SU-DHL-6 (cell line): ENCODE measurements around the gene DHX15.

Experiments
- EZH2phosphoT487 ChIP-seq: fragments of 200-600 bp; sonication (generic), shearing (Covaris generic); conservative IDR thresholded peaks from 2 replicates; pipeline ENCODE4 v1.6.1; 2018; ENCODE audit warnings: mild to moderate bottlenecking, antibody characterized with exemption, low read length, moderate library complexity, mixed read lengths
- TF ChIP-seq, protein P1 (sequence below): fragments of 200-600 bp; sonication (generic); IDR thresholded peaks from one replicate; pipeline ENCODE4 v1.5.1; 2017; ENCODE audit warnings: antibody characterized with exemption, mild to moderate bottlenecking, low read length, moderate library complexity; ENCODE audit not compliant: insufficient read depth, poor library complexity, severe bottlenecking

DNA sequence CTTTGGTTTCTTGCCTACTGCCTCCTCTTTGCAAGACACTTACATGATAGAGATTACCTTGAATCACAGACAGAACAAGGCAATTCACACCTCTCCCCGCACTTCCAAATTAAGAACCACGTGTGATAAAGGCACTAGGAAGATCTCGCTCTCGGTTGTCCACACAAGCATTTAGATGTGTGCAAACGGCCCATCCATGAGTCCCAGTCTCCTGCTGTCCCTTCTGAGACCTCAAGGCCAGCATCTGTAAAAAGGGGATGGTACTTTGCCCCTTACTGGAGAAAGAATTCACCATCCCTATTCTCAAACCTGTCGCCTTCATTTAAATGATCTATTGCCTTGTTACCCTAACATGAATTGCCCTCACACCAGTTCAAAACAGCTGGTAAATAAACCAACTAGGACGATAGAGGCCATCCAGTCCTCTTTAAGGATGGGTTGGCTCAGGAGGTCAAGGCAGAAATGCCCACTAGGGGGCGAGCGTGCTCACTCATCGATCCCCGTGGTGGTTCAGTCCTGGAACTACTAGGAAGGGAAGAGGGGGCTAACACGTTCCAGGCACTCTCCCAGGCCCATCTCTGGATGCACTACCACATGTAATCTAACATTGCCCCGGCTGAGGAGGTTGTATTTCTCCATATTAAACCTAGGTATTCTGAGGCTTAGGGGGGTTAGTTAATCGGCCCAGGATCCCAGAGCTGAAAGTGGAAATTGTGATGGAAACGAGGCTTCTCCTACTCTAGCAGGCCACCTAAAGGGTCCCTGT, 95.8 kb downstream of the DHX15 start:
- TF ChIP-seq, protein P1, sequence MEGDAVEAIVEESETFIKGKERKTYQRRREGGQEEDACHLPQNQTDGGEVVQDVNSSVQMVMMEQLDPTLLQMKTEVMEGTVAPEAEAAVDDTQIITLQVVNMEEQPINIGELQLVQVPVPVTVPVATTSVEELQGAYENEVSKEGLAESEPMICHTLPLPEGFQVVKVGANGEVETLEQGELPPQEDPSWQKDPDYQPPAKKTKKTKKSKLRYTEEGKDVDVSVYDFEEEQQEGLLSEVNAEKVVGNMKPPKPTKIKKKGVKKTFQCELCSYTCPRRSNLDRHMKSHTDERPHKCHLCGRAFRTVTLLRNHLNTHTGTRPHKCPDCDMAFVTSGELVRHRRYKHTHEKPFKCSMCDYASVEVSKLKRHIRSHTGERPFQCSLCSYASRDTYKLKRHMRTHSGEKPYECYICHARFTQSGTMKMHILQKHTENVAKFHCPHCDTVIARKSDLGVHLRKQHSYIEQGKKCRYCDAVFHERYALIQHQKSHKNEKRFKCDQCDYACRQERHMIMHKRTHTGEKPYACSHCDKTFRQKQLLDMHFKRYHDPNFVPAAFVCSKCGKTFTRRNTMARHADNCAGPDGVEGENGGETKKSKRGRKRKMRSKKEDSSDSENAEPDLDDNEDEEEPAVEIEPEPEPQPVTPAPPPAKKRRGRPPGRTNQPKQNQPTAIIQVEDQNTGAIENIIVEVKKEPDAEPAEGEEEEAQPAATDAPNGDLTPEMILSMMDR: peak; percentile 87
- no peak for TF ChIP-seq EZH2phosphoT487
